Gastrocnemius medialis (tissue), 4 donors: ENCODE data around the gene FAM236C.
"Not testable (repeated sequence)": the region's sequence is repeated elsewhere in the genome, so short reads cannot be mapped to it uniquely, and the experiment has no call there.

Experiments
- POLR2A ChIP-seq, 2 donors: fragments of 450-650 bp; IDR thresholded peaks; one replicate each; pipeline ENCODE4 v1.6.1; 2017; ENCODE audit warnings: antibody characterized with exemption in 2 of 2, mild to moderate bottlenecking in 2 of 2, moderate library complexity in 2 of 2
- TF ChIP-seq, protein P1 (sequence below), 5 experiments: fragments of 450-650 bp in 3 of 5; fragments of 200-600 bp in 2 of 5; sonication (generic) in 2 of 5; IDR thresholded peaks in 4 of 5; conservative IDR thresholded peaks in 1 of 5; 1 replicate in 4 of 5; 2 replicates in 1 of 5; pipeline ENCODE4 v1.5.1; 2016 to 2019; ENCODE audit warnings: antibody characterized with exemption in 5 of 5, mild to moderate bottlenecking in 3 of 5, moderate library complexity in 3 of 5

DNA sequence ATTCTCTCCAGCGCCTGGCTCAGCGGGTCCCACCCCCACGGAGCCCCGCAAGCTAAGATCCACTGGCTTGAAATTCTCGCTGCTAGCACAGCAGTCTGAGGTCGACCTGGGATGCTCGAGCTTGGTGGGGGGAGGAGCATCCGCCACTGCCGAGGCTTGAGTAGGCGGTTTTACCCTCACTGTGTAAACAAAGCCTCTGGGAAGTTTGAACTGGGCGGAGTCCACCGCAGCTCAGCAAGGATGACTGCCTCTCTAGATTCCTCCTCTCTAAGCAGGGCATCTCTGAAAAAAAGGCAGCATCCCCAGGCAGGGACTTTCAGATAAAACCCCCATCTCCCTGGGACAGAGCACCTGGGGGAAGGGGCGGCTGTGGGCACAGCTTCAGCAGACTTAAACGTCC is 22.7 kb upstream of the FAM236C start:
- TF ChIP-seq POLR2A (IDR thresholded peaks at IDR 0.05) = not testable (repeated sequence)
- TF ChIP-seq, protein P1, sequence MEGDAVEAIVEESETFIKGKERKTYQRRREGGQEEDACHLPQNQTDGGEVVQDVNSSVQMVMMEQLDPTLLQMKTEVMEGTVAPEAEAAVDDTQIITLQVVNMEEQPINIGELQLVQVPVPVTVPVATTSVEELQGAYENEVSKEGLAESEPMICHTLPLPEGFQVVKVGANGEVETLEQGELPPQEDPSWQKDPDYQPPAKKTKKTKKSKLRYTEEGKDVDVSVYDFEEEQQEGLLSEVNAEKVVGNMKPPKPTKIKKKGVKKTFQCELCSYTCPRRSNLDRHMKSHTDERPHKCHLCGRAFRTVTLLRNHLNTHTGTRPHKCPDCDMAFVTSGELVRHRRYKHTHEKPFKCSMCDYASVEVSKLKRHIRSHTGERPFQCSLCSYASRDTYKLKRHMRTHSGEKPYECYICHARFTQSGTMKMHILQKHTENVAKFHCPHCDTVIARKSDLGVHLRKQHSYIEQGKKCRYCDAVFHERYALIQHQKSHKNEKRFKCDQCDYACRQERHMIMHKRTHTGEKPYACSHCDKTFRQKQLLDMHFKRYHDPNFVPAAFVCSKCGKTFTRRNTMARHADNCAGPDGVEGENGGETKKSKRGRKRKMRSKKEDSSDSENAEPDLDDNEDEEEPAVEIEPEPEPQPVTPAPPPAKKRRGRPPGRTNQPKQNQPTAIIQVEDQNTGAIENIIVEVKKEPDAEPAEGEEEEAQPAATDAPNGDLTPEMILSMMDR (IDR thresholded peaks at IDR 0.05 in 4 of 5, conservative IDR thresholded peaks at IDR 0.05 in 1 of 5) = not testable (repeated sequence)
